ENCODE results near the gene SLF1.

DNA sequence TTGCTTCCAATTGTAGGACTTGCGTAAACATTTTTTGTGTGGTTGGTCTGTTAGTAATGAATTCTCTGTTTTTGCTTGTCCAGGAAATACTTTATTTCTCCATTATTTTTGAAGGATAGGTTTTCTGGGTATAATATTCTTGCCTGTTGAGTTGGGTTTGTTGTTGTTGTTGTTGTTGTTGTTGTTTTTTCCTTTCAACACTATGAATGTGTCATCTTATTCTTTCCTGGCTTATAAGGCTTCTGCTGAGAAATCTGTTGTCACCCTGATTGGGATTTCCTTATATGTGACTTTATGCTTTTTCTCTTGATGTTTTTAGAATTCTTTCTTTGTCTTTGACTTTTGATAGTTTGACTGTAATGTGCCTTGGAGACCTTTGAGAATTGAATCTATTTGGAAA, 39.8 kb downstream of the SLF1 start:
- no peak for TF ChIP-seq POLR2A (IDR thresholded peaks at IDR 0.05)
- TF ChIP-seq, protein P1, sequence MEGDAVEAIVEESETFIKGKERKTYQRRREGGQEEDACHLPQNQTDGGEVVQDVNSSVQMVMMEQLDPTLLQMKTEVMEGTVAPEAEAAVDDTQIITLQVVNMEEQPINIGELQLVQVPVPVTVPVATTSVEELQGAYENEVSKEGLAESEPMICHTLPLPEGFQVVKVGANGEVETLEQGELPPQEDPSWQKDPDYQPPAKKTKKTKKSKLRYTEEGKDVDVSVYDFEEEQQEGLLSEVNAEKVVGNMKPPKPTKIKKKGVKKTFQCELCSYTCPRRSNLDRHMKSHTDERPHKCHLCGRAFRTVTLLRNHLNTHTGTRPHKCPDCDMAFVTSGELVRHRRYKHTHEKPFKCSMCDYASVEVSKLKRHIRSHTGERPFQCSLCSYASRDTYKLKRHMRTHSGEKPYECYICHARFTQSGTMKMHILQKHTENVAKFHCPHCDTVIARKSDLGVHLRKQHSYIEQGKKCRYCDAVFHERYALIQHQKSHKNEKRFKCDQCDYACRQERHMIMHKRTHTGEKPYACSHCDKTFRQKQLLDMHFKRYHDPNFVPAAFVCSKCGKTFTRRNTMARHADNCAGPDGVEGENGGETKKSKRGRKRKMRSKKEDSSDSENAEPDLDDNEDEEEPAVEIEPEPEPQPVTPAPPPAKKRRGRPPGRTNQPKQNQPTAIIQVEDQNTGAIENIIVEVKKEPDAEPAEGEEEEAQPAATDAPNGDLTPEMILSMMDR (IDR thresholded peaks at IDR 0.05): no peak
